Osteocyte (in vitro differentiated cells): ENCODE measurements around the gene MYBPC3. TPM values are rescaled to one million over a fixed set of nuclear protein-coding genes. Genes with fewer than 3 reads are reported as not detected.

Experiments
- DNase-seq: peaks from one replicate; pipeline ENCODE4 v3.0.0; 2021; ENCODE audit warnings: mixed read lengths; ENCODE audit not compliant: unreplicated experiment; ENCODE audit errors: extremely low spot score
- H3K27ac Mint-ChIP-seq: one replicate; pipeline ENCODE4 v1.8.0; 2021; ENCODE audit warnings: mild to moderate bottlenecking, mixed read lengths; ENCODE audit not compliant: unreplicated experiment
- H3K27me3 Mint-ChIP-seq: one replicate; pipeline ENCODE4 v1.8.0; 2021; ENCODE audit warnings: mixed read lengths; ENCODE audit not compliant: unreplicated experiment
- H3K36me3 Mint-ChIP-seq: one replicate; pipeline ENCODE4 v1.8.0; 2021; ENCODE audit warnings: mixed read lengths; ENCODE audit not compliant: unreplicated experiment
- H3K4me1 Mint-ChIP-seq: one replicate; pipeline ENCODE4 v1.8.0; 2021; ENCODE audit warnings: mixed read lengths; ENCODE audit not compliant: unreplicated experiment
- H3K4me3 Mint-ChIP-seq: one replicate; pipeline ENCODE4 v1.8.0; 2021; ENCODE audit warnings: mild to moderate bottlenecking, moderate library complexity, mixed read lengths; ENCODE audit not compliant: unreplicated experiment
- H3K9me3 Mint-ChIP-seq: one replicate; pipeline ENCODE4 v1.8.0; 2021; ENCODE audit warnings: mixed read lengths; ENCODE audit not compliant: unreplicated experiment
- CTCF ChIP-seq: fragments of 200-600 bp; sonication (generic); IDR thresholded peaks from 2 replicates; pipeline ENCODE4 v1.5.0; 2021; ENCODE audit warnings: antibody characterized with exemption, mild to moderate bottlenecking, moderate library complexity
- total RNA-seq: library from RNA; stranded (reverse); gene quantifications from 2 replicates; pipeline ENCODE4 v1.2.1, GENCODE V29; 2021

Gene MYBPC3
- total RNA-seq, 1 donor from 2014 or later = not detected

- TF ChIP-seq CTCF = no peak
- peaks cover 2% of the 10 kb centered on the region for H3K4me1 Mint-ChIP-seq
- no peak for DNase-seq
- H3K27ac Mint-ChIP-seq = no peak overlapping the region
- H3K9me3 Mint-ChIP-seq = no peaks in the 10 kb centered on the region
- H3K4me3 Mint-ChIP-seq = no peak overlapping the region
- H3K27me3 Mint-ChIP-seq = no peaks in the 10 kb centered on the region
- no peaks in the 10 kb centered on the region for H3K36me3 Mint-ChIP-seq
Observed at GRCh38 chr11:47389577-47390421, 37.3 kb upstream of the MYBPC3 start.

GRCh38 chr11:47388697-47389576 lies 36.4 kb upstream of the MYBPC3 start:
- Mint-ChIP-seq H3K4me1 (peaks cover 2% of the 10 kb centered on the region), H3K27me3 (no peaks in the 10 kb centered on the region), H3K27ac (no peak overlapping the region), H3K36me3 (no peaks in the 10 kb centered on the region), H3K4me3 (no peak overlapping the region), H3K9me3 (no peaks in the 10 kb centered on the region)
- TF ChIP-seq CTCF = no peak
- no peak for DNase-seq

- no peak for TF ChIP-seq CTCF
- H3K27me3 Mint-ChIP-seq = no peaks in the 10 kb centered on the region
- no peak overlapping the region for H3K4me3 Mint-ChIP-seq
- DNase-seq = no peak
- H3K9me3 Mint-ChIP-seq = no peaks in the 10 kb centered on the region
- H3K4me1 Mint-ChIP-seq = no peaks in the 10 kb centered on the region
- H3K36me3 Mint-ChIP-seq = no peaks in the 10 kb centered on the region
- no peak overlapping the region for H3K27ac Mint-ChIP-seq
Observed at GRCh38 chr11:47387944-47388696, 35.6 kb upstream of the MYBPC3 start.

- no peaks in the 10 kb centered on the region for H3K36me3 Mint-ChIP-seq
- H3K4me3 Mint-ChIP-seq = no peak overlapping the region
- DNase-seq = no peak
- no peaks in the 10 kb centered on the region for H3K9me3 Mint-ChIP-seq
- H3K4me1 Mint-ChIP-seq = no peaks in the 10 kb centered on the region
- TF ChIP-seq CTCF = no peak
- H3K27me3 Mint-ChIP-seq = no peaks in the 10 kb centered on the region
- H3K27ac Mint-ChIP-seq = no peak overlapping the region
Observed at GRCh38 chr11:47384498-47384897, 32.0 kb upstream of the MYBPC3 start.
